ENCODE data around the gene L3MBTL1. TPM values are rescaled to one million over a fixed set of nuclear protein-coding genes. Genes with fewer than 3 reads are reported as not detected.
A peak's percentile ranks its signal among the peaks of the same experiment; 100 is the strongest.
"Not testable (repeated sequence)": the region's sequence is repeated elsewhere in the genome, so short reads cannot be mapped to it uniquely, and the experiment has no call there.

The L3MBTL1 gene
- total RNA-seq, 1 donor from 2014 or later, result 11.3 TPM

DNA sequence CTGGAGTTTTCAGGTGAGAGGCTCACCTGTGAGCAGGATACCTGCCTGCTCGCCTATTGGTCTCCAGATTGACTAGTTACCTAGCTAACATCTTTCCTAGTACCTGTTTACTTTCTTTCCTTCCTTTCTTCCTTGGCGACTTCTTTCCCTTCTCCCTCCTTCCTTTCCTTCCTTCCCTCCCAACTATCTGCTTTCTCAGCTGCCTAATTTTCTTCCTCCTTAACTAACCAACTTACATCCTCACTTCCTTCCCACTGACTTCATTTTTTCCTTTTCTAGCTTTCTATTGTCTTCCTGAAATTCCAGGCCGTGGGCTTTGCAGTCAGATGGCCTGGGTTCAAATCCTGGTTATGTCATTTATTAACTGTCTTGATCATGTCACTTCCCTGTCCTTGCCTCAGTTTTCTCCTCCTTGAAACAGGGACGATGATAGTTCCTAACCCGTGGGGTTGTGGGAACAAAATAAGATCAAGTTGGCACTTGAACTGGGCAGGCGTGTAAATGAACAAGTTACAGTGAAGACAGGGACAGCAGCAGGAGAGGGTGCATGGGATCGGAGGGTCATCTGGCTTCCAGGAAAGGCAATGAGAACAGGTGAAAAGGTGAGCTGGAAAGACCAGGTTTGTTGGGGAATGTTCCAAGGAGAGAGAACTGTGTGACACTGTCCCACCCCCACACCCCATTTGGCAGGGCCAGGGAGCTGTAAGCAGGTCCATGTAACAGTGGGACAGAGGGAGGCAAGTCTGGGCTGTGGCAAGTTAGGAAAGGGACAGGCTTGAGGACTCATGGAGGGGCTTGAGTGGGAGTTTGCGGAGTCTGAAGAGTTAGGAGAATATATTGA is 51.9 kb downstream of the L3MBTL1 start:
- DNase-seq (ENCODE audit: low spot score), result no peak

DNA sequence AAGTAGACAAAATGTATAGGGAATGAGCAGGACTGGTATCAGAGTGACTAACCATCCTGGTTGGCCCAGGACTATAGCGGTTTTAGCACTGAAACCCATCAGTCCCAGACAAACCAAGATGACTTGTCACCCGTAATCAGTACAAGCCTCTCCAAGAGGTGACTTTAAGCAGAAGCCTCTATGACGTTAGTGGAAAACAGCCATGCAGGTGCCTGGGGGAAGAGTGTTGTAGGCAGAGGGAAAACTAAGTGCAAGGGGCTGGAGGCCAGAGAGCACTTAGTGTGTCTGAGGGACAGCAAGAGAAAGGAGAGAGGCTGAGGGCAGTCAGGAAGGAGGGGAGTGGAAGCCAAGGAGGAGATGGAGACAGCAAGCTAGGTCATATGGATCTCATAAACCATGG is 53.5 kb downstream of the L3MBTL1 start:
- no peak for DNase-seq (ENCODE audit: low spot score)

DNA sequence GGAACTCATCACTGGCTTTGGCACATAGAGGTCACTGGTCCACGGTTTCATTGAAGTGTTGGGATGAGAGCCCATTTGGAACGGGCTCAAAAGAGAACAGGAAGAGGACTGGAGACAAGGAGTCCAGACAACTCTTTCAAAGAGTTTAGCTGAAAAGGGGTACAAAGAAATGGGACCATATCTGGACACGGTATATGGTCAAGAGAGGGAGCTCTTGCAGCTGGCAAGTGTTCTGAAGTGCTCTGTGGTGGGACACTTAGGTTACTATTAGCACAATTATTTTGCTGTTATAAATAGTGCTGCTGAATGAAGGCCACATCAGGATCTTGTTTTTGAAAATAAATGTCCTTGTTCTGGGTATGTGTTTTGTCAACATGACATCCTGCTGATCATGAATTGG is 55.9 kb downstream of the L3MBTL1 start:
- DNase-seq (ENCODE audit: low spot score), result no peak

GRCh38 chr20:43563991-43564390 is 56.5 kb downstream of the L3MBTL1 start:
- DNase-seq (ENCODE audit: low spot score), result no peak

GRCh38 chr20:43564455-43564854 is 57.0 kb downstream of the L3MBTL1 start:
- no peak for DNase-seq (ENCODE audit: low spot score)

DNA sequence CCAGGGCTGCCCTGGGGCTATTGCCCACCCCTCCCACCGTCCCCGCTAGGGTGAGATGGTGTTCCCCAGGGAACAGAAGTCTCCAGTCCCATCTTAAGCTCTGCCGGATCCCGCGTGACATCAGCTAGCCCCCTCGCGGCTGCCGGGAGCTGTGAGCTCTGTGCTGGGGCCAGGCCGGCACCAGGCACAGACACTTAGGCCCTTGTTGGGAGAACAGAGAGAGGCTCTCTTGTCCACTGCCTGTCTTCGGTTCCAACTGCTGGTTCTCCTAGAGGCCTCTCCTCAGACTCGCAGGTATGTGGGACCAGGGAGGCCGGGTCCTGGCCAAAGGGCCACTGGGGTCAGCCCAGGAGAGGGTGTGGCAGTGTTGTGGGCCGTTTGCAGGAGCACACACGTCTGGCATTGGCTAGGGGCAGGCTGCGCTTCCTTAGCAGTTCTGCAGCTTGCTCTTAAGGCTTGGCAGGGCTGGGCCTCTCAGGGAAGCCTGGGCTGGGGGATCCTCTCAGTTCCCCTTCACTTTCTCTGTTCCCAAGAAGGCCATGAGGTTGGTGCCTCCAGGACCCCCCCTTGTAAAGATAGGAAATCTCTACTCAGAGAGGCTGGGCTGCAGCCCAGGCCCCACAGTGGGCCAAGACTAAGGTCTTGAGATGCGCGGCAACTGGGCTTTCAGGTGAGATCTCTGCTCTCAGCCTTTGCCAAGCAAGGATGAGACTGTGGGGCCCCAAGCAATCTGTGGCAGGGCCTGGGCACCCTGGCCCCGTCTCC is 57.7 kb downstream of the L3MBTL1 start:
- no peak for DNase-seq (ENCODE audit: low spot score)

GRCh38 chr20:43565758-43566104 is 58.2 kb downstream of the L3MBTL1 start:
- no peak for DNase-seq (ENCODE audit: low spot score)

- DNase-seq (ENCODE audit: low spot score), result no peak
These were observed 60.0 kb downstream of the L3MBTL1 start for GRCh38 chr20:43567477-43567876.

- DNase-seq (ENCODE audit: low spot score), result no peak
These were observed 61.2 kb downstream of the L3MBTL1 start for GRCh38 chr20:43568706-43569105.

GRCh38 chr20:43569282-43569681 is 61.8 kb downstream of the L3MBTL1 start:
- no peak for DNase-seq (ENCODE audit: low spot score)

GRCh38 chr20:43570496-43570895 is 63.0 kb downstream of the L3MBTL1 start:
- no peak for DNase-seq (ENCODE audit: low spot score)

- DNase-seq (ENCODE audit: low spot score), result no peak
These were observed 63.8 kb downstream of the L3MBTL1 start for GRCh38 chr20:43571310-43571709.

DNA sequence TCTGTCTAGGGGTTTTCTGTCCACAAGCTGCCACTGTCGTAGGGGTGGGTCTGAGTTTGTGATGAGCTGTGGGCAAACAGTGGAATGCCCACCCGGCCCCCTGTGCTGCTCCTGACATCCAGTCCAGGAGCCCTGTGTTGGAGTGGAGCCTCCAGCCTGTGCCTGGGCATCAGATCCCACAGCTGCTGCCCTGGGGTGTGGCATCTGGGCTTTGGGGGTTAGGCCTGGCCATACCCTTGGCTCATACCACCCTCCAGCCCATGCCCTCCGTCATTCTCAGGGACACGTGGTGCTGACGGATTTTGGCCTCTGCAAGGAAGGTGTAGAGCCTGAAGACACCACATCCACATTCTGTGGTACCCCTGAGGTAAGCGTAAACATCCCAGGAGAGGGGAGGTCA is 64.3 kb downstream of the L3MBTL1 start:
- DNase-seq (ENCODE audit: low spot score), result no peak

DNA sequence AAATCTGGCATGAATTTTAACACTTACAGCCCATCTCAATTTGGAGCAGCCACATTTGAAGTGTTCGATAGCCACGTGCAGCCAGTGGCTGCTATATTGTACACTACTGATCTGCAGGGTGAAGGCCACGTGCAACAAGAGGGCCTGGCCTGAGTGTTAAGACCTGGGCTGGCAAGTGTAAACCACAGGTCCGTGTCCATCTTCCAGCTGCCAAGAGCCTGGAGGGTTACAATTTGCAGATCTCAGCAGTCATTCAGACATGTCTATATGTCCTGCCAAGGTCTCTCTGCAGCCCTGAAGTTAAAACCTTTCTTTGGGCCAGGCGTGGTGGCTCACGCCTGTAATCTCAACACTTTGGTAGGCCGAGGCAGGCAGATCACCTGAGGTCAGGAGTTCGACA is 65.4 kb downstream of the L3MBTL1 start:
- no peak for DNase-seq (ENCODE audit: low spot score)

DNA sequence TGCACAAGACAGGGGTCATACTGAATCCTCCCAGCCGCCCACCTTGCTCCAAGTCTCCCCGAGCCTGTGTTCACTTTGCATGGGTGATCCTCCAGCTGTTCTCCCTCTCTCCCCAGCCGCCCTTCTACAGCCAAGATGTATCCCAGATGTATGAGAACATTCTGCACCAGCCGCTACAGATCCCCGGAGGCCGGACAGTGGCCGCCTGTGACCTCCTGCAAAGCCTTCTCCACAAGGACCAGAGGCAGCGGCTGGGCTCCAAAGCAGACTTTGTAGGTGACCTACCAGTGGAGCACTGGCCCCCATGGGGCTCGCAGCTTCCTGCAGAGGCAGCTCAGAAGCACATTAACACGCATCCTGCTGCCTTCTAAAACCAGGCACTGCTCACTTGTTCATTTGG is 68.6 kb downstream of the L3MBTL1 start:
- no peak for DNase-seq (ENCODE audit: low spot score)

DNA sequence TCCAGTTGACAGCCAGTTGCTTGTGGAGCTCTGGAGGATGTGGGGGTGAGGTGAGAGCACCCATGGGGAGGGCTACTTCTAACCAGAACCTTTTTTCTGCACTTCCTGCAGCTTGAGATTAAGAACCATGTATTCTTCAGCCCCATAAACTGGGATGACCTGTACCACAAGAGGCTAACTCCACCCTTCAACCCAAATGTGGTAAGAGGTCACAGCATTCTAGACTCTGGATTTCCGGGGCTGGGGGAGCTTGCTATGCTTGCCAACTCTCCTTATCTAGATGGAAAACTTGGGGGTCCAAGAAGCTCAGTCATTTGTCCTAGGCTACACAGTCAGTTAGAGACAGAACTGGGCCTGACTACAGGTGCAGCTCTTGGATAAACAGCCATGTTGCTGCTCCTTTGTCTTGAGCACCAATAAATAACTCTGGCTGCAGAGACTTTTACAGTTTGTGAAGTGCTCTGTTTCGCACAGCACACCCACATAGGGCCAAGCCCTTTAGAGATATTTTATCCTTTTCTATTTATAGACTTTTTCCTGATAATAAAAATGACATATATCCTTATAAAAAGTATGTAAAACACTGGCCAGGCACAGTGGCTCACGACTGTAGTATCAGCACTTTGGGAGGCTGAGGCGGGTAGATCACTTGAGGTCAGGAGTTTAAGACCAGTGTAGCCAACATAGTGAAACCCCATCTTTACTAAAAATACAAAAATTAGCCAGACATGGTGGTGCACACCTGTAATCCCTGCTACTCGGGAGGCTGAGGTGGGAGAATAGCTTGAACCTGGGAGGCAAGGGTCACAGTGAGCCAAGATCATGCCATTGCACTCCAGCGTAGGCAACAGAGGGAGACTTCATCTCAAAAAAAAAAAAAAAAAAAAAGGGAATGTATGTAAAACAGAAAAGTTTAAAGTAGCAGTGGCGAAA is 72.6 kb downstream of the L3MBTL1 start:
- no peak for DNase-seq (ENCODE audit: low spot score)

DNA sequence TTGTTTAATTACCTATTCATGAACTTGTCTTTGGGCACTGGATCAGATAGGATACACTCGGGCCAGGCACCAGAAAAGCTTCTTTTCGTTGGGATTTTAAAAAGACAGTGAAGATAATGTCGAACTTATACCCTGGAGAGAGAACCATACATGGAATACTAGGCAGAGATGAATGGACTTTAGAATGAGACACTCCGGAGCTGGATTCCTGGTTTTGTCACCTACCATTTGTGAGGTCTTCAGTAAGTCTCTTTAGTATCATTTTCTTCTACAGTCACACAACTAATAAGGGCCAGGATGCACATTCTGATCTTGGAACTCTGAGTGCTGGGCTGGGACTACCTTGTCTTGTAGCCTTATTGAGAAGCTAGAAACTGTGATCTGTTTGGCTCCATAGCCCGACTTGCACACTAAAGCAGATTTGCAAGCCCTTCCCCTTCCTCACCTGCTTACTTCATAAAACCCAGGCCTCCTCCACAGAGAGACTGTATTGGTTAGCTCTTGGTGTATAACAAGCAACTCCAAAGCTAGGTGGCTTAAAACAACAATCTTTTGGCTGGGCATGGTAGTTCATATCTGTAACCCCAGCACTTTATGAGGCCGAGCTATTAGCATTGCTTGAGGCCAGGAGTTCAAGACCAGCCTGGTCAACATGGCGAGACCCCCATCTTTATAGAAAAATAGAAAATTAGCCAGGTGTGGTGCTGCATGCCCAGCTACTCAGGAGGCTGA is 75.8 kb downstream of the L3MBTL1 start:
- DNase-seq (ENCODE audit: low spot score), result no peak

DNA sequence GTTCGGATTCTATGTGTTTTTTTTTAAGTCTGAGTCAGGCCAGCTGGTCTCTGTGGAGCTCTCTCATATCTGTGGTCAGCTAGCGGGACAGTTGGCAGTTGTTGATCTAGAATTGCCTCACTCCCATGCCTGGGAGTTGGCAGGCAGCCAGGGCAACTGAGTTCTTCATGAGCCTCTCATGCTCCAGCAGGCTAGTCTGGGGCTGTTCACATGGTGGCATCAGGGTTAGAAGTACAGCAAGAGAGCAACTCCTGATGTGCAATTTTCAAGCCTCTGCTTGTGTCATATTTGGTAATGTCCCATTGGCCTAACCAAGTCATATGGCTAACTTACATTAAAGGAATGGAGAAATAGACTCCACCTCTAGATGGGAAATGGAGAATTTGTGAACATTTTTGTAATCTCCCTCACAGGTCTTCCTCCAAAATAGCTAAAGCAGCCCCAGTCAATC is 76.5 kb downstream of the L3MBTL1 start:
- peak; percentile 48 for DNase-seq (ENCODE audit: low spot score)

- no peak for DNase-seq (ENCODE audit: low spot score)
These were observed 77.1 kb downstream of the L3MBTL1 start for GRCh38 chr20:43584448-43585136.

DNA sequence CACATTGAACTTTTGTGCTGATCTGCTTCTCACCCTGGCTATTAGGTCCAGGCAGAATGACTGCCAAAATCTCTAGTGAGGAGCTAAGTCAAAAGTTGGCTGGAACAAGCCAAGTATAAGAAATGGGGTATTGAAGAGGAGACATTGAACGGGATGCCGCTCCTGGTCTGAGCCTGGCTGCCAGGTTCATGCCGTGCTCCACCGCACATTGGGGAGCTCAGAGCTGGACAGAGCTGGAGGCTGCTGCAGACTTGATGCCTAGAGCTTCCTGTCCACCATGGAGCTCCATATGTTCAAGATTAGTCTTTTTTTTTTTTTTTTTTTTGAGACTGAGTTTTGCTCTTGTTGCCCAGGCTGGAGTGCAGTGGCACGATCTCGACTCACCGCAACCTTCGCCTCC is 79.1 kb downstream of the L3MBTL1 start:
- no peak for DNase-seq (ENCODE audit: low spot score)

DNA sequence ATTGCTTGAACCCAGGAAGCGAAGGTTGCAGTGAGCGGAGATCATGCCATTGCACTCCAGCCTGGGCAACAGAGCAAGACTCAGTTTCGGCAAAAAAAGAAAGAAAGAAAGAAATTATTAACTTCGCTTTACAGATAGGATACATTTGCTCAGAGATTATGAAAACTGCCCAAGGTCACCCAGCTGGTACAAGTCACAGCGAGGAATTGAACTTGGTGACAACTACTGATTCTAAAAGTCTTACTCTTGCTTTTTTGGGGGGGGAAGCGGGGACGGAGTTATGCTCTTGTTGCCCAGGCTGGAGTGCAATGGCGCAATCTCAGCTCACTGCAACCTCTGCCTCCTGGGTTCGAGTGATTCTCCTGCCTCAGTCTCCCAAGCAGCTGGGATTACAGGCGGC is 81.0 kb downstream of the L3MBTL1 start:
- DNase-seq (ENCODE audit: low spot score), result not testable (repeated sequence)
